Activated CD4-positive, CD25-positive, alpha-beta regulatory T cell (primary cell): Measurements from ENCODE around the gene FGD1.

Experiments used
- DNase-seq, 4 experiments: peaks; one replicate each; lab custom pipeline; 2025; lab: John Stamatoyannopoulos, UW

The FGD1 gene

DNA sequence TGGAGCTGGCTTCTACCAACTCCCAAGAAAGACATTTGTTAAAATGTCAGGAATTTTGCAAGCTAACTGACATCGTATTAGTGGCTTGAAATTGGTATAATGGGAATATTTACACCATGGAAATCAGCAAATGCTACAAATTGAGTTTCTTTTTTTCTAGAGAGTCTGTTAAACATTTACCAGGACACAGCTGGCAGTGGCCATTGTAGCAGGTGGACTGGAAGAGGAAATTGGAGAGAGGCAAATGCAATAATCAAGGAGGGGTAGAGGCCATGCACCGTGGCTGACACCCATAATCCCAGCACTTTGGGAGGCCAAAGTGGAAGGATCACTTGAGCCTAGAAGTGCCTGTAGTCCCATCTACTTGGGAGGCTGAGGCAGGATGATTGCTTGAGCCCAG, 88.8 kb downstream of the FGD1 start:
- DNase-seq: no peak

- DNase-seq: no peak
These were observed 98.9 kb downstream of the FGD1 start for GRCh38 chrX:54397113-54397512.
